Esophagus muscularis mucosa (tissue), 4 donors: Measurements from ENCODE around the gene NELL1.

Experiments
- CTCF ChIP-seq, 3 experiments: fragments of 200-600 bp in 2 of 3; fragments of 450-650 bp in 1 of 3; sonication (generic) in 2 of 3; IDR thresholded peaks; one replicate each; pipeline ENCODE4 v1.5.1; 2017 to 2019; ENCODE audit warnings: antibody characterized with exemption in 3 of 3, mild to moderate bottlenecking in 2 of 3, moderate library complexity in 1 of 3
- EP300 ChIP-seq: sonication (generic); formaldehyde crosslinking; IDR thresholded peaks from one replicate; pipeline ENCODE4 v1.6.1; 2017; ENCODE audit warnings: antibody characterized with exemption
- POLR2A ChIP-seq: fragments of 450-650 bp; IDR thresholded peaks from one replicate; pipeline ENCODE4 v1.6.1; 2017; ENCODE audit warnings: antibody characterized with exemption, moderate library complexity, mild to moderate bottlenecking, low read depth
- POLR2AphosphoS5 ChIP-seq, 2 donors: sonication (generic); formaldehyde crosslinking; IDR thresholded peaks; one replicate each; pipeline ENCODE4 v1.6.1; 2017; ENCODE audit warnings: antibody characterized with exemption in 2 of 2

- no peak for TF ChIP-seq CTCF (IDR thresholded peaks at IDR 0.05)
- no peak for TF ChIP-seq POLR2A
- no peak for TF ChIP-seq EP300
- no peak for TF ChIP-seq POLR2AphosphoS5 (IDR thresholded peaks at IDR 0.05)
Measured at GRCh38 chr11:20719821-20720220, 50.4 kb downstream of the NELL1 start.
